Hematopoietic multipotent progenitor cell treated with erythropoietin and hydrocortisone succinate and interleukin-3 and kit ligand, for 4 days (in vitro differentiated cells): ENCODE data around the gene EP400.

Experiments used
- DNase-seq: peaks from one replicate; pipeline ENCODE4 v3.0.0-alpha.2; 2015

The EP400 gene

DNA sequence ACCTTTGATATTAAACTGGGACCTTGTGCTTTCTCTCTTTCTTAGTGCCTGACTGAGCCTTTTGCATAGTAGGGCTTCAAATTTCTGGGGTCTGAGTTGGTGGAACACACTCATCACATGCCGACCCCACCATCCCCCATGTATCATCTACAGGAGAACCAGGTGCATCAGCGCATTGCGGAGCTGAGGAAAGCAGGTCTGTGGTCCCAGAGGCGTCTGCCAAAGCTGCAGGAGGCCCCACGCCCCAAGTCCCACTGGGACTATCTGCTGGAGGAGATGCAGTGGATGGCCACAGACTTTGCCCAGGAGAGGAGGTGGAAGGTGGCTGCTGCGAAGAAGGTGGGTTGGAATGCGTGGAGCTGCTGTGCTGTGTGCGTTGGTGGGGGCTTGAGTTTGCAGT is 37.8 kb downstream of the EP400 start:
- no peak for DNase-seq

DNA sequence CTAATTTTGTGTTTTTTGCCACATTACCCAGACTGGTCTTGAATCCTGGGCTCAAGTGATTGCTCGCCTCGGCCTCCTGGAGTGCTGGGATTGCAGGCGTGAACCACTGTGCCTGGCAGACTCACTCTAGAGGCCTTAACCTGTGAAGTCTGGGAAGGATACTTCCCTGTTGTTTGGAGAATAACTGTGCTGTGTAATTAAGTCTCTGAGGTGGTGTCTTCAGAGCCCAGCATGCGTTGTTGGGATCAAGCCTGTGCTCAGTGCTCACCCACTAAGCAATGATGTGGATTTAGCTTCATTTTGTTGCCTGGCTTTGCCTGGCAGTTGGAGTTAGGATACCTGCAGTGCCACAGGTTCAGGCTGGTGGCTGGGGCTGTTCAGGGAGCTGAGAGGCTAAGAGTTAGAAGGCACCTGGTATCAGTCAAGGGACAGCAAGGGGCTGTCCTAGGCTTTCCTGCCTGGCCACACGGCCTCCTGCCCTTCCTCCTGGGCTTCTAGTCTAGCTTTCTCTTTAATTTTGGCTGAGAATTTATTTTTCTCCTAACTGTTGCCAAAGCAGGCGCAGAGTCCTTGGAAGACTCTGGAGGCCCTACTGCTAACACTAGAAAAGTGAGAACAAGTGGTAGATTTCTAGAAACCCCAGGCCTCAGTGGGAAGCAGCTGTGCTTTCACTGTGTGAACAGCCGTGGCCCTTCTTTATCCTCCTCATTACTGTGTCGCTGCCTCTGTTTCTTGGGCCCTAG is 38.5 kb downstream of the EP400 start:
- DNase-seq = no peak

DNA sequence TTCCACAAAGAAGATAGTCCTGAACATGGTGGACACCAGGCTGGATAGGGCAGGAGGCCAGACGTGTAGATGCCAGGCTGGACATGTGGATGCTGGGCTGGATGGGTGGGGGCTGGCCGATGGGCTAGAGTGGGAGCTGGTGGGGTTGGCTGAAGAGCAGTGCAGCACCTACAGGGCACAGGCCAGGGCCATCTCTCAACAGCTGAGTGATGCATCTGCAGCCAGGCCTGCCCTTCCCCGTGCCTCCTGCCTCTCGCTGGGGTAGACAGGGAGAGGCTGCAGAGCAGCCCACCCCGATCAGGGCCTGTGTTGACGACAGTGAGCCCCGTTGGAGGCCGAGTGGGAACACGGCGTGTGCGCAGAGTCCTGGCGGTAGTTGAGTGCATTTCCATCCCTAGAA is 39.3 kb downstream of the EP400 start:
- no peak for DNase-seq

DNA sequence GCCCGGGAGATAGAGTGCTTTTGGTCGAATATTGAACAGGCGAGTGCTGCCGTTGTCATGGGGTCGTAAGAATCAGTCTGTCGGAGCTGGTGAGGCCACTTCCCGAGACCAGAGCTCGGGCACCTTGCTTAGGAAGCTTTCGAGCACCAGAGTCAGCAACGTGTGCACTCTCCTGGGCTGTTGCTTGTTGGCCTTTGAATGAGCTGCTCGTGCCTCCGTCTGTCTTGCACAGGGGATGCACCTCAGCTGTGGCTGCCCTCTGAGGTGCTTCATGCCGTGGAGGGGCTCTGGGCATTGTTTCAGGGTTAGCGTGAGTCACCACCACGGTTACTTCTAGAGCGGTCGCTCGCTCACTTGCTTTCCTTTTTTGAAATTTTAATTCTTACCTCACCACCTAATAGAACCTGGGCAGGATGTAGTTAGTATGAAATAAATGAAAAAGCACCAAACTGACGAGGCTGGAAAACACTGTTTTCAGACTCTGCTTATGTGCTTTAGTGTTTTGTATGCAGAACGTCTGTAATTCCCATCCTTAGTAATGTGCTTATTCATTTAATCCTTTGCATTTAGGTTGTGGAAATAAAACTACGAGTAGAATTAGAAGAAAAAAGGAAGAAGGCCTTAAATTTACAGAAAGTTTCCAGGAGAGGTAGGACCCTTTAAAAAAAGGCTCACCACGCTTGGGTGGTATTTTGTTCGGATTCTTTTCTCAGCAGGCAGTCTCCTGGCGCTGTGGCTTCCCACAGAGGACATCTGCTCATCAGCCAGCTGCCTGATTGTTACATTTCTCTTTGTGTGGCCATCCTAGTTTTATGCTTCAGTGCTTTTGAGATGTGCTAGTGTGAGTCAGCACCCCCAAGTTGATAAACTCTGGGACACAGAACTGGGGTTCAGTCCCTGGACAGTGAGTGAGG is 40.6 kb downstream of the EP400 start:
- DNase-seq = no peak

DNA sequence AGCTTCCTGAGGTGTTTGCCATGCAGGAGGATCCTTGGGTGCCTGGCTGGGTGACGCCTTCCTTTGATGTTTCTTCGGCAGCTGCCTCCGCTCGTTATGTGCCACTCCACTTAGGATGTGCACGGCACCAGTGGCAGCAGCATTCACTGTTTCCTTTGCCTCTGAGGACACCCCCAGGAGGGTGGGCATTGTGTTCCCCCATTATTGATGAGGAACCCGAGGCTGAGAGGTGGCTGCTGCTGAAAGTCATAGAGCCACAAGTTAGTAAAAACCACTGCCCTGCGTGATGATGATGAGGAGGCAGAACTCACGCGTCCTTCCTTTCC is 41.2 kb downstream of the EP400 start:
- DNase-seq = no peak

DNA sequence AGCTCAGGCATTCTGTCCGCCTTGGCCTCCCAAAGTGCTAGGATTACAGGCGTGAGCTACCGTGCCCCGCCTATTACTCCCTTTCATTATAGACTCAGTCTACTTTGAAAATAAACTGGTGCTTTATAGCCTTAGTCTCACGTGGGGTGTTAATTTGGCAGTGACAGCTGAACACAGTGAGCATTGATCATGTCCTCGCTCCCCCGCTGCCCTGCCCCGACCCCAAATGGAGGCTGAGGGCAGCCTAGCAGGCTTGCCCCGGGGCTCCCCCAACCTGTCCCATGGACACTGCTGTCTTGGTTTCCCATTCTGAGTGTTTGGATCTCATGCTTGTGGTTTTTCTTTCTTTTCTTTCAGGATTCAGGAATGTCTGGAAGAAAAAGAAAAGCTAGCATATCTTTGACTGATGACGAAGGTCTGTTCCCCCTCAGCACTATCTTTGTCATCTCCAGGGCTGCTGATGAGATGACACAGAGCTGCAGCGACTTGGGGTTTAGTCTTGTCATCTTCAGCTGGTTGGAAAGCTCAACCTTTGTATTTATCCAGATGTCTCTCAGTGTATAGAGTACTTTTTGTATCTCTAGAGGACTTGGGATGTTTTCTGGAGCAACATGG is 42.2 kb downstream of the EP400 start:
- no peak for DNase-seq

DNA sequence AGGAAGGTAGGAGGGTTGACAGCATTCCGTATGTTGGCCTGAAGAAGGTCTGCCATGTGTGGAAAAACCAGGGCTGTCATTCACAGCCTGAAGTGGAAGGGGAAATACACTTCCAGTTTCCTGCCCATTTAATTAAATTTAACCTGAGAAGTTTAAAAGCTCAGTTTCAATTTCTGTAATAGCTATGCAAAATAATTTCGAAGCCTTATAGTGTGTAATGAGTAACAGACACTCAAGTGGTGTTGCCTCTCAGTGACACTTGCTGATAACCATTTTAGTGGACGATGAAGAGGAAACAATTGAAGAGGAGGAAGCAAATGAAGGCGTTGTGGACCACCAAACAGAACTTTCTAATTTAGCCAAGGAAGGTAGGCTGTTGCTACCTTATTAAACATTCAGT is 44.8 kb downstream of the EP400 start:
- DNase-seq = no peak

DNA sequence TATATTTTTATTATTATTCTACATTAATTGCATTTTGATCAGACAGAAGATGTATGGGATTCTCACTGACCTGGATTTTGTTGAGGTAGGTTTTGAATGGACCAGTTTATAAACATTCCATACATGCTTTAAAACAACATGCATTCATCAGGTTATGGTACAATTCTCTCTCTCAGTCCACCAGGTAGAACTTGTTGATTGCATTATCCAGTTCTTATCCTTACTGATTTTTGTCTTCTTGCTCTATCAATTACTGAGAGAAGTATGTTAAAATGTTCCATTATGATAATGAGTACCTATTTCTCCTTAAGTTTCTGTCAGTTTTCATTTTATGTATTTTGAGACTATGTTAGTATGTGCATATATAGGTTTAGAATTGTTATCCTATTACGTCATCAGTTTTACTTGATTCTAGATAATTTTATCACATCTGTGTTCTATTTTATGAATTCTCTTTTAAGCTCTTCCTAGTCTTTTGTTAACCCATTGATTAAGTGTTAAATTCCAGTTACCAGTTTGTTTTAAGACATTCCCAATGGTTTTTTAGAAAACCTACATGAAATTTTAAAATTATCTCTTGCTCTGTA is 50.6 kb downstream of the EP400 start:
- no peak for DNase-seq

DNA sequence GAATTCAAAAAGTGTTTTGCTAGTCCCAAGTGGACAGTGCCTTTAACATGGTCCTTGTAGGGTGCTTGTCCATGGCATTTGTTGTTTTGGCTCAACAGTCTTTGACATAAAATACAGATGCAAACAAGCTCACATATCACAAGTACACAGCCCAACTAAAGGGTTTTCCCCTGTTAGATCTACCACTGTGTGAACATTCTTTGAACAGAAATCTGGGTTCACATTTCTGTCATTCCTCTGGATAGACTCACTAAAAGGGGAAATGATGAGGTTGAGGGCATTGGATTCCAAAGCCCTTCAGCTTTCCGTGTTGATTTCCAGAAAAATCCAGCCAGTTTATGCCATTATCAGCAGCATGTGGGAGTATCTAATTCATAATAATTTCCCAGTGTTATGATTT is 54.1 kb downstream of the EP400 start:
- DNase-seq = no peak

DNA sequence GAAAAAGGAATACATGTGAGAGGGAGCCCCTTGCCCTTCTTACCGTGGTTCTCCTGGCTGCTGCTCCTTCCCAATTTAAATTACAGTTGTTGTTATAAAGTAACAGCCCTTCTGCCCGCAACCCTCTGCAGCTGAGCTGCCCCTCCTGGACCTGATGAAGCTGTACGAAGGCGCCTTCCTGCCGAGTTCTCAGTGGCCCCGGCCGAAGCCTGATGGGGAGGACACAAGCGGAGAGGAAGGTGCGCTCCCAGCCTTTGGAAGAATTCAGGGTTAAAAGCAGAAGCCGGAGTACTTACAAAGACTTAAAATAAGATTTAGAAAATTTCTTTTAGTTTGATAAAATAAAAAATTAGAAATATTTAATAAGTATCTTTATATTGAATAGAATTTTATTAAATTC is 55.2 kb downstream of the EP400 start:
- no peak for DNase-seq

DNA sequence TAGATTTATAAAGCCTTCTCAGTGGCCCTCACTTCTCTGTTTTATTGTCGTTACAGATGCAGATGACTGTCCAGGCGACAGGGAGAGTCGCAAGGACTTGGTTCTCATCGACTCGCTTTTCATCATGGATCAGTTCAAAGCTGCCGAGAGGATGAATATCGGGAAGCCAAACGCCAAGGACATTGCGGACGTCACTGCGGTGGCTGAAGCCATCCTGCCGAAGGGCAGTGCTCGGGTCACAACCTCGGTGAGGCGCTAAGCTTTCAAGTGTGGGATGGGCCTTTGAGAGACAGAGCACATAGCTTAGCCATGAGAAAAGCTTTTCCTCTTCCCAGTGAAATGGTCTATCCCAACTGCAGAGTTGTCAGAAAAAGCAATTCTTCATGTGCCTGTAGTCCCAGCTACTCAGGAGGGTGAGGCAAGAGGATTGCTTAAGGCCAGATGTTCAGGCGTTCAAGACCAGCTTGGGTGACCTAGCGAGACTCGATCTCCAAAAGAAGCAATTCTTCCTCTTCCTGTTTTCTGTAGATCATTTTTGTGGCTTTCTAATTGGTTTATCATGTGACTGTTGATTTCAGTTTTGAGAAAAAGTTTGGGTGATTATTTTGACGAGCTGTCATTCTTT is 56.4 kb downstream of the EP400 start:
- peak; percentile 47 for DNase-seq

DNA sequence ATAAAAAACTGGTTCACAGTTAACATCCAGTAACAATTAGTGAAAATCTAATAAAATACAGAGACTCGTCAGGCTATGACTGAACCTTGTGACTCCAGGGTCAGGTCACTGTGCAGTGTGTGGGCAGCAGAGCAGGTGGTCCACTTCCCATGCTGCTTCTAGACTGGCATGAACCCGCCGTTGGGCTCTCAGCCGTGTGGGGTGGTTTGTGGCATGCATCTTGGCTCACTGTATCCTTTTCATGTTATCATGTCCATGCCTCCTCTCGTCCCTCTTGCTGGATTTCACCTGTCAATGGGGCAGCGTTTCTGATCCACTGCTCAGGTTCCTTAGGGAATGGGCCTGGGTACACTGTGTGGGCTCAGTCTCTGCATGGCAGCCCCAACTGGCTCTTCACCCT is 57.3 kb downstream of the EP400 start:
- no peak for DNase-seq

DNA sequence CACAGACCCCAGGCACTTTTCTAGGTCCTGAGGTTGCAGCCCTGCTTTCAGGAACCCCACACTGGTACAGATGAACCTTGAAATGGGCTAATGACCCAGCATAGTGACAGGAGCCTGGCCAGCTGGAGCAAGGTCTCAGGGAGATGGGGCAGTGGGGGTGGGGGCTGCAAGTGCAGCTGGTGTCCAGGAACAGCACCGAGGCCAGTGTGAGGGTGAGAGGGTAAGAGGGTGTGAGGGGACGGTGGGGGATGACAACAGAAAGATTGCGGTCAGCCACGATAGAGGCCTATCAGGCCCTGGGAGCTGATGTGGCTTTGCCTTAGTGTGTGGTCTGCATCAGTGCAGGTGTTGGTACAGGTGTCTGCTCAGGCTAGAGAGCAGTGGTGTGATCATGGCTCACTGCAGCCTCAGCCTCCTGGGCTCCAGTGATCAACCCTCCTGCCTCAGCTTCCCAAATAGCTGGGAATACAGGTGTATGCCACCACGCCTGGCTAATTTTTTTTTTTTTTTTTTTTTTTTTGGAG is 59.7 kb downstream of the EP400 start:
- DNase-seq = no peak

DNA sequence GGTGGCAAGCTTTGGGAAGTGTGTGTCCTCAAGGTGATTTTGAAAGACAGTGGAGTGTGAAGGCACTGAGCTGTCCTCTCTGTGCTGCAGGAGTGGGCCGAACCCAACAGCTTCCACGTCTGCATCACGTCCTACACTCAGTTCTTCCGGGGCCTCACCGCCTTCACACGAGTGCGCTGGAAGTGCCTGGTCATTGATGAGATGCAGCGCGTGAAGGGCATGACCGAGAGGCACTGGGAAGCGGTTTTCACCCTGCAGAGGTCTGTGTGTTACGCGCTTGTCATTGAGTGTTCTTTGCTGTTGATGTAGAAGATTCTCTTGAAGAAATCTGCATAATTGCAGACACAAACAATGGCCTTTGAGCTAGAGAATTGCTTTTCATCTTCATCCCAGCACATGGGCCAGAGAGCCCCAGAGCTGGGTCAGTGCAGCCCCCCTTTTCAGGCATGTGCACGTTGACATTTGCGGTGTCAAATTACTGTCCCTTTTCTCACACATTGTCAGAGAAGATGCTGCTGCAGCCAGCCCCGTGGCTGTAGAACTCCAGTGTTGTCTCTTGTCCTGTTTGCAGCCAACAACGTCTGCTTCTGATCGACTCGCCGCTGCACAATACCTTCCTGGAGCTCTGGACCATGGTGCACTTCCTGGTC is 63.3 kb downstream of the EP400 start:
- DNase-seq = no peak

DNA sequence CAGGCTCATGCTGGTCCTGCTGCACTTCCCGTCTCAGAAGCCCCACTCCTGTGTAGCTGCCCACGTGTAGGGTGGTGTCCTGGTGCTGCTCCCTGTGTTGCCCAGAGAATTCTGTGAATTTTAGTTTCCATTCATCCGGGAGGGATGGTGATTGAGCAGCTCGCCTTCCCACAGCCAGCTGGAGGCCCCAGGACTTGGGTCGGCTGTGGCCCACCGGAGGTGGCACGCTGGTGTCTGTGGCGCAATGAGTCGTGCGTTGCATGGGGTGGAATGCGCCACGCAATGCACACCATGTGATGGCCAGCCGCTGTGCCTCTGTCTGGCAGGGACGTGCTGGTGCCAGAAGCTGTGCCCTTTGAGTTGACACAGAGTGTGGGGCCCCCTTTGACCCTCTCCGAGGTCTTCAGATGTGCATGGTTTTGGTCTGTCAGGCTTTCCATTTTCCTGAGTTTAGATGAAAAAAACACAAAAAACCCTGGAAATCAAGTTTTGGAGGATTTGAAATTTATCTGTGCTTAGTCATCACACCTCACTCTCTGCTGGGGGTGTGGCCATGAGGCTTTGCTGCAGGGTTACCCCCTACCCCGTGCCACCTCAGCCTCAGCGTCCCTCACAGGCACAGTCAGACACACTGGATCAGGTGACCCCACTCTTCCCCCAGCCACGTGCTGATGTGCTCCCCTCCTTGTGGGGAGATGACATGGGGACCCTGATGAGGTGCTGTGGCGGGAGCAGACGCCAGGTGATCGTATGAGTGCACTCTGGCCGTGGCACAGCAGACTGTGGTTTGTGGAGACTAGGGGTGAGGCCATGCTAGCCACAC is 64.6 kb downstream of the EP400 start:
- DNase-seq = no peak

DNA sequence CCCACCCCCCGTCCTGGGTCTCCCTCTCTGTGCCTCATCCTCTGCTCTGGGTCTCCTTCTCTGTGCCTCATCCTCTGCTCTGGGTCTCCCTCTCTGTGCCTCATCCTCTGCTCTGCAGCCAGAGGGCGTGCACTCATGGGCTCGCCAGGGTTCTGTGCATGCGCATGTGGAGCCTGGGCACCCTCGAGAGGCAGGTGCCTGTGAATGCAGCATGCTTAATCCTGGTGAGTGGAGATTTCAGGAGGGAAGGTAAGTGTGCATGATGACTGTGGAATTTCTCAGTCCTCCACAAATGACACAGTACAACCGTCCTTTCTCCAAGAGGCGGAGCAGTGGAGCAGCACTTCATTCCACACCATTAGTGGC is 65.2 kb downstream of the EP400 start:
- no peak for DNase-seq

DNA sequence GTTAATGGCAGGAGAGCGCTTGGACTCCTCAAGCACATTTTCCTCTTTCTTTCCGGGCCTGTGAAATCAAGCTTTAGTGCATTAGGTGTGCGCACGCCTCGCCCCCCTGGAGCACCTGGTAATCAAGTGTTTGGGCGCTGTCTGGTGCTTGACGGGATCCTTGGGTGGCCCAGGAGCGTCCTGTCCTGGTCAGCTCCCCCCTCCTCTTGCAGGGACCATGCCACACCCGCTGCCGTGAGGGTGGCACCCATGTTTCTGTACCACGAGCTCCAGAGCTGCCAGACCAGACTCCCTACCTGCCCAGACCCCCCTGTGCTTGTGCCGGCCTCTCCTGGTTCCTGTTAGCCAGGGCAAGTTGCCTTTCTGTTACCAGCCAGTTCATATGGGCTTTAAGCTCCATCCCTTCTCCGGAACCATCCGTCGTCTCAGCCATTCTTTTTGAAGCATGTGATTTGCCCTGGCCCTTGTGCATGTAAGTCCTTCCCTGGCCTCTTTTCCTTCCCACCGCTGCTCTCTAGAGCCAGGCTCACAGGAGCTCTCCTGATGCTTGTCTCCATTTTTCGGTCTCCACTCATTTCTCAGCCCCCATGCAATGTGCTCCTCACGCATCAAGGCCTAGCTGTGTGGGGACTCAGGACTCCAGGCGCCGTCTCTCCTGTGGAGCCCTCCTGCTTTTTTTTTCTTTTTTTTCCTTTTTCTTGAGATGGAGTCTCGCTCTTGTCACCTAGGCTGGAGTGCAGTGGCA is 66.1 kb downstream of the EP400 start:
- DNase-seq = no peak

DNA sequence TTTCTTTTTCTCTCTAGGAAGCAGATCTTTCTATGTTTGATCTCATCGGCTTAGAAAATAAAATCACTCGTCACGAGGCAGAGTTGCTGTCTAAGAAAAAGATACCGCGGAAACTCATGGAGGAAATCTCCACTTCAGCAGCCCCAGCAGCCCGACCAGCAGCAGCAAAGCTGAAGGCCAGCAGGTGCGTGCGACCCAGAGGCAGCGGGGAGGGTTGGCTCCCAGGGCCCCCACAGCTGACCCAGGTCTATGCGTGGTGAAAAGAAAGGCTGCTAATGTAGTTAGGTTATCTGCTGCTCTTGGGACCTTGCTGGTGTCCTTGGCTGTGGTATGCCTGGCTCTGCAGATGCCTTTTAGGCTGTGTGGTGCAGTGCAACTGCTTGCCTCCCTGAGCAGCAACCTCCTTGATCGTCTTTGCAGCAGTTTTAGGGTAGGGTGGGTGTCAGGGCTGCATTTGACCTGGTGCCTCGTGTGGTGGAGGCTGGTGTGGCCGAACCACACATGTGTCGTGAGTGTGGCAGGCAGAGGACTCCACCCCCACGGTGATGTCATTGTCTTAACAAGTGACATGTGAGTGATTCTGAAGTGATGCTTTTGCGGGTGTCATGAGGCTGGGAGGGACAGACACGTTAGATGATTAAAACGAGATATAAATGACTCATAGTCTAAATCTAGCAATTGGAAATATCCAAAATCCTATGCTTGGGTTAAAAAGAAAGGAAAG is 68.6 kb downstream of the EP400 start:
- peak; percentile 35 for DNase-seq

DNA sequence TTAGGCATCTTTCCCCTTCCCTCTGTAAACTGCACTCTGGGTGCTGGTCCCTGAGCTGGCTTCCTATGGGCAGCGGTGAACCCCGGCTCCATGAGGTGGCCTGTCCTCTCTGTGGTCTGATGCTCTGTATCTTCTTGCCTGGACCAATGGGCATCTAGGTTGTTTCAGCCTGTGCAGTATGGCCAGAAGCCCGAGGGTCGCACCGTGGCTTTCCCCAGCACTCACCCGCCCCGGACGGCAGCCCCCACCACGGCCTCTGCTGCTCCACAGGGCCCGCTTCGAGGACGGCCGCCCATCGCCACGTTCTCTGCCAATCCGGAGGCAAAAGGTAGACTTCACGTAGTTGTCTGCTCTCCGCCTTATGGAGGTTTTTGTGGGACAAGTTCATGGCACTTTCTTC is 70.1 kb downstream of the EP400 start:
- no peak for DNase-seq

DNA sequence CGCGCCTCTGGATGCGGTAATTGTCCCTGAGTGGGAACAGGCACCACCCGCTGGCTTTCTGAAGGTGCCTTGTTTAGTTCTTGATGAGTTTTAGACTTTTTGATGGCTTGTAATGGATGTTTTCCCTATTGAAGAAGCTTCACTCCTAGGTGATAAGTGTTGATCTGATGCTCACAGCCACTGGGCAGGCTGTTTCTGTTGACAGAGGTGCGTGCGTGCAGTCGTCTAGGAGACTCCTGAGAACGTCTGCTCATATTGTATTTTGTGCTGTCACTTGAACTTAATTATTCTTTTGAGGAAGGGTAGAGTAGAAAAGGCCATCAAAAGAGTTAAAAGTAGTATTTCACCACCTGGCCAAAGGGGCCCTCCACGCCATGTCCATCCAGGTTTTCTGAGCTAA is 70.5 kb downstream of the EP400 start:
- no peak for DNase-seq
